Measurements from ENCODE around the gene CD248. TPM values are rescaled to one million over a fixed set of nuclear protein-coding genes. Genes with fewer than 3 reads are reported as not detected.

CD248 gene
- total RNA-seq, 4 donors from 2014 or later, result 2.6 to 36.2 (median 6.5) TPM

- intact Hi-C loops (cut with DNase I; ENCODE audit: low total_unique reads), result no loop called here
- Histone ChIP-seq H3K9me3 (no peaks in the 10 kb centered on the region), H3K27ac (peak overlapping the region; percentile 79 to 95 (median 88)), H3K4me1 (peaks cover 15 to 39% (median 28%) of the 10 kb centered on the region in 4 donors), H3K4me3 (no peak overlapping the region), H3K36me3 (no peaks in the 10 kb centered on the region), H3K27me3 (no peaks in the 10 kb centered on the region)
- peak; percentile 47 for DNase-seq
- WGBS, 2 donors (ENCODE audit: low coverage in 1 of 2), result 42% methylated on average over 15 of the region's 16 CpGs; no CpG with 5 or more reads in 1 of the 2 donors
- in situ Hi-C loops (cut with MboI; ENCODE audit: low pct_ligation_motif_present in 1 of 4, low pct_unique_long_range_greater_than_20kb in 1 of 4, low sequenced_read_pairs in 3 of 4), result no loop called here
- TF ChIP-seq POLR2AphosphoS5 (IDR thresholded peaks at IDR 0.05) (no peak), POLR2A (IDR thresholded peaks at IDR 0.05) (no peak), EP300 (IDR thresholded peaks at IDR 0.05; ENCODE audit: low read depth) (no peak), CTCF (IDR thresholded peaks at IDR 0.05) (no peak)
These were observed 1.1 kb upstream of the CD248 start for GRCh38 chr11:66317723-66318599.

- peak overlapping the region; percentile 79 to 95 (median 88) for H3K27ac ChIP-seq
- no peak for TF ChIP-seq EP300 (IDR thresholded peaks at IDR 0.05; ENCODE audit: low read depth)
- no peak for TF ChIP-seq POLR2AphosphoS5 (IDR thresholded peaks at IDR 0.05)
- TF ChIP-seq CTCF (IDR thresholded peaks at IDR 0.05), result no peak
- TF ChIP-seq POLR2A (IDR thresholded peaks at IDR 0.05), result no peak
- peaks cover 16 to 41% (median 29%) of the 10 kb centered on the region in 4 donors for H3K4me1 ChIP-seq
- H3K4me3 ChIP-seq, result peak overlapping the region; percentile 25 to 44 (median 40)
- no peak for DNase-seq
- 40 to 51% methylated on average over 1 to 12 of the region's 14 CpGs for WGBS, 2 donors (ENCODE audit: low coverage in 1 of 2)
- no peaks in the 10 kb centered on the region for H3K36me3 ChIP-seq
- in situ Hi-C loops (cut with MboI; ENCODE audit: low pct_ligation_motif_present in 1 of 4, low pct_unique_long_range_greater_than_20kb in 1 of 4, low sequenced_read_pairs in 3 of 4) (no loop called here), intact Hi-C loops (cut with DNase I; ENCODE audit: low total_unique reads) (no loop called here)
- H3K27me3 ChIP-seq, result no peaks in the 10 kb centered on the region
- no peaks in the 10 kb centered on the region for H3K9me3 ChIP-seq
These were observed 478 bp upstream of the CD248 start for GRCh38 chr11:66317322-66317722.

- intact Hi-C loops (cut with DNase I; ENCODE audit: low total_unique reads), result no loop called here
- 61% methylated on average over 41 of the region's 52 CpGs; no CpG with 5 or more reads in 1 of the 2 donors for WGBS, 2 donors (ENCODE audit: low coverage in 1 of 2)
- TF ChIP-seq POLR2A (IDR thresholded peaks at IDR 0.05) (no peak), CTCF (IDR thresholded peaks at IDR 0.05) (no peak), POLR2AphosphoS5 (IDR thresholded peaks at IDR 0.05) (no peak), EP300 (IDR thresholded peaks at IDR 0.05; ENCODE audit: low read depth) (no peak)
- H3K4me3 ChIP-seq, result peak overlapping the region; percentile 25 to 44 (median 40)
- no peaks in the 10 kb centered on the region for H3K36me3 ChIP-seq
- in situ Hi-C loops (cut with MboI; ENCODE audit: low pct_ligation_motif_present in 1 of 4, low pct_unique_long_range_greater_than_20kb in 1 of 4, low sequenced_read_pairs in 3 of 4), result no loop called here
- peaks cover 18 to 47% (median 32%) of the 10 kb centered on the region in 4 donors for H3K4me1 ChIP-seq
- H3K27ac ChIP-seq, result peak overlapping the region; percentile 79 to 95 (median 88)
- no peaks in the 10 kb centered on the region for H3K27me3 ChIP-seq
- DNase-seq, result no peak
- no peaks in the 10 kb centered on the region for H3K9me3 ChIP-seq
These were observed 678 bp downstream of the CD248 start for GRCh38 chr11:66315921-66316811.

GRCh38 chr11:66315498-66315885 is 1.4 kb downstream of the CD248 start:
- TF ChIP-seq CTCF (IDR thresholded peaks at IDR 0.05), result no peak
- no peak for TF ChIP-seq EP300 (IDR thresholded peaks at IDR 0.05; ENCODE audit: low read depth)
- no peak for TF ChIP-seq POLR2A (IDR thresholded peaks at IDR 0.05)
- TF ChIP-seq POLR2AphosphoS5 (IDR thresholded peaks at IDR 0.05), result no peak
- peaks cover 18 to 47% (median 32%) of the 10 kb centered on the region in 4 donors for H3K4me1 ChIP-seq
- intact Hi-C loops (cut with DNase I; ENCODE audit: low total_unique reads) (no loop called here), in situ Hi-C loops (cut with MboI; ENCODE audit: low pct_ligation_motif_present in 1 of 4, low pct_unique_long_range_greater_than_20kb in 1 of 4, low sequenced_read_pairs in 3 of 4) (no loop called here)
- H3K36me3 ChIP-seq, result no peaks in the 10 kb centered on the region
- no peaks in the 10 kb centered on the region for H3K27me3 ChIP-seq
- peak overlapping the region; percentile 79 to 95 (median 88) for H3K27ac ChIP-seq
- no peaks in the 10 kb centered on the region for H3K9me3 ChIP-seq
- no peak for DNase-seq
- 84% methylated on average over 10 to 14 of the region's 14 CpGs for WGBS, 2 donors (ENCODE audit: low coverage in 1 of 2)
- H3K4me3 ChIP-seq, result peak overlapping the region in 3 of 4 donors; percentile 25 to 42 (median 39)
